HG02938 (cell line): Measurements from ENCODE around the gene SIN3A.
"Not testable (repeated sequence)": the region's sequence is repeated elsewhere in the genome, so short reads cannot be mapped to it uniquely, and the experiment has no call there.

Experiments used
- ATAC-seq: cut with Tn5 transposase; IDR thresholded peaks from one replicate; pipeline ENCODE4 v1.9.1; 2021; ENCODE audit warnings: mild to moderate bottlenecking, moderate library complexity; ENCODE audit not compliant: unreplicated experiment

Gene SIN3A

GRCh38 chr15:75357976-75358673 lies 93.4 kb downstream of the SIN3A start:
- ATAC-seq: no peak

- no peak for ATAC-seq
Measured at GRCh38 chr15:75356517-75356916, 95.0 kb downstream of the SIN3A start.

- ATAC-seq: no peak
Measured at GRCh38 chr15:75356006-75356405, 95.5 kb downstream of the SIN3A start.

GRCh38 chr15:75355369-75355768 lies 96.1 kb downstream of the SIN3A start:
- no peak for ATAC-seq

- ATAC-seq: no peak
Measured at GRCh38 chr15:75354454-75354853, 97.0 kb downstream of the SIN3A start.

- ATAC-seq: no peak
Measured at GRCh38 chr15:75353604-75354003, 97.9 kb downstream of the SIN3A start.

- ATAC-seq: no peak
Measured at GRCh38 chr15:75352186-75353080, 99.1 kb downstream of the SIN3A start.

GRCh38 chr15:75350601-75351361 lies 100.7 kb downstream of the SIN3A start:
- ATAC-seq: no peak

GRCh38 chr15:75349851-75350588 lies 101.5 kb downstream of the SIN3A start:
- no peak for ATAC-seq

- ATAC-seq: not testable (repeated sequence)
Measured at GRCh38 chr15:75349351-75349669, 102.2 kb downstream of the SIN3A start.

- ATAC-seq: no peak
Measured at GRCh38 chr15:75348562-75349350, 102.7 kb downstream of the SIN3A start.

- ATAC-seq: no peak
Measured at GRCh38 chr15:75348034-75348561, 103.4 kb downstream of the SIN3A start.

- peak; percentile 51 for ATAC-seq
Measured at GRCh38 chr15:75347222-75348033, 104.1 kb downstream of the SIN3A start.

- ATAC-seq: peak; percentile 2
Measured at GRCh38 chr15:75346796-75347221, 104.7 kb downstream of the SIN3A start, which contains the start of gene NEIL1. TSS of gene NEIL1 (plus strand) at chr15:75347039. CDS start at chr15:75348906, 1,867 bp downstream.

GRCh38 chr15:75343953-75344352 lies 107.5 kb downstream of the SIN3A start:
- ATAC-seq: not testable (repeated sequence)

- ATAC-seq: no peak
Measured at GRCh38 chr15:75342221-75342620, 109.3 kb downstream of the SIN3A start.

- no peak for ATAC-seq
Measured at GRCh38 chr15:75339531-75340240, 111.8 kb downstream of the SIN3A start.

GRCh38 chr15:75338661-75339240 lies 112.7 kb downstream of the SIN3A start:
- no peak for ATAC-seq
